GM23338 (cell line): ENCODE results near the gene SH2D3C. TPM values are rescaled to one million over a fixed set of nuclear protein-coding genes. Genes with fewer than 3 reads are reported as not detected.
A peak's percentile ranks its signal among the peaks of the same experiment; 100 is the strongest.

Experiments used
- ATAC-seq: fragments of 200-7000 bp; cut with Tn5 transposase; 3 replicates; pipeline ENCODE4 v1.9.1; 2020
- DNase-seq: peaks from one replicate; pipeline ENCODE4 v3.0.0-alpha.2; 2015; ENCODE audit warnings: low spot score
- H2AFZ ChIP-seq: fragments of 200-600 bp; sonication (generic); 2 replicates; pipeline ENCODE4 v1.8.0; 2016; ENCODE audit warnings: antibody characterized with exemption, mild to moderate bottlenecking, moderate library complexity
- H3F3A ChIP-seq: fragments of 200-600 bp; sonication (generic); replicated peaks from 2 replicates; pipeline ENCODE4 v1.8.0; 2017; ENCODE audit warnings: antibody characterized with exemption, mixed run types, low read depth
- H3K27ac ChIP-seq: fragments of 200-600 bp; sonication (generic); 2 replicates; pipeline ENCODE4 v1.6.1; 2016; ENCODE audit warnings: low read depth
- H3K27me3 ChIP-seq: fragments of 200-600 bp; sonication (generic); 2 replicates; pipeline ENCODE4 v1.8.0; 2016; ENCODE audit warnings: mild to moderate bottlenecking, mixed run types, moderate library complexity; ENCODE audit not compliant: insufficient read depth
- H3K36me3 ChIP-seq: fragments of 200-600 bp; sonication (generic); 2 replicates; pipeline ENCODE4 v1.8.0; 2016; ENCODE audit warnings: mild to moderate bottlenecking; ENCODE audit not compliant: insufficient read depth
- H3K4me1 ChIP-seq: fragments of 200-600 bp; sonication (generic); 2 replicates; pipeline ENCODE4 v1.8.0; 2016; ENCODE audit warnings: mild to moderate bottlenecking, moderate library complexity; ENCODE audit not compliant: insufficient read depth
- H3K4me2 ChIP-seq: fragments of 200-600 bp; sonication (generic); 2 replicates; pipeline ENCODE4 v1.7.1; 2017; ENCODE audit warnings: mixed run types
- H3K4me3 ChIP-seq: fragments of 200-600 bp; sonication (generic); 2 replicates; pipeline ENCODE4 v1.6.1; 2016; ENCODE audit warnings: mixed run types
- H3K79me2 ChIP-seq: fragments of 200-600 bp; sonication (generic); replicated peaks from 2 replicates; pipeline ENCODE4 v1.8.0; 2017; ENCODE audit warnings: mild to moderate bottlenecking; ENCODE audit not compliant: insufficient read depth
- H3K9me2 ChIP-seq: fragments of 200-600 bp; sonication (generic); 2 replicates; pipeline ENCODE4 v1.8.0; 2017; ENCODE audit not compliant: insufficient read depth
- H4K20me1 ChIP-seq: fragments of 200-600 bp; sonication (generic); replicated peaks from 2 replicates; pipeline ENCODE4 v1.8.0; 2017; ENCODE audit warnings: mild to moderate bottlenecking; ENCODE audit not compliant: insufficient read depth
- H3K27ac Mint-ChIP-seq: 2 replicates; pipeline ENCODE4 v1.8.0; 2020; ENCODE audit warnings: inconsistent platforms, mild to moderate bottlenecking, moderate library complexity, mixed read lengths
- H3K27me3 Mint-ChIP-seq: 3 replicates; pipeline ENCODE4 v1.8.0; 2022; ENCODE audit warnings: low read depth, mild to moderate bottlenecking, moderate library complexity, mixed read lengths, inconsistent platforms; ENCODE audit not compliant: insufficient read depth, poor library complexity
- H3K36me3 Mint-ChIP-seq: 3 replicates; pipeline ENCODE4 v1.8.0; 2021; ENCODE audit warnings: low read depth, mild to moderate bottlenecking, inconsistent platforms, moderate library complexity, mixed read lengths
- H3K4me1 Mint-ChIP-seq: 3 replicates; pipeline ENCODE4 v1.8.0; 2020; ENCODE audit warnings: mild to moderate bottlenecking, inconsistent platforms, mixed read lengths
- H3K4me3 Mint-ChIP-seq: 3 replicates; pipeline ENCODE4 v1.8.0; 2021; ENCODE audit warnings: moderate library complexity, mild to moderate bottlenecking, inconsistent platforms, mixed read lengths
- H3K9me3 Mint-ChIP-seq: 3 replicates; pipeline ENCODE4 v1.8.0; 2020; ENCODE audit warnings: moderate library complexity, mild to moderate bottlenecking, inconsistent platforms, mixed read lengths
- CREB1 ChIP-seq: fragments of 250-450 bp; sonication (Bioruptor Pico); IDR thresholded peaks from 2 replicates; pipeline ENCODE4 v1.5.0; 2020; ENCODE audit warnings: low read depth, mild to moderate bottlenecking, moderate library complexity
- CTCF ChIP-seq, 2 experiments: fragments of 200-600 bp in 1 of 2; sonication (generic) in 1 of 2; conservative IDR thresholded peaks; 2 replicates each; pipeline versions ENCODE4 v1.5.1 to v1.6.1; 2016 to 2017; ENCODE audit warnings: antibody characterized with exemption in 2 of 2, low read depth in 2 of 2, mild to moderate bottlenecking in 2 of 2, moderate library complexity in 1 of 2
- EZH2 ChIP-seq: fragments of 200-600 bp; sonication (generic); IDR thresholded peaks from one replicate; pipeline ENCODE4 v1.8.0; 2017; ENCODE audit warnings: antibody characterized with exemption, mild to moderate bottlenecking, low read depth; ENCODE audit not compliant: unreplicated experiment
- JUNB ChIP-seq: IDR thresholded peaks from one replicate; pipeline ENCODE4 v1.6.1; 2016; ENCODE audit warnings: antibody characterized with exemption; ENCODE audit not compliant: unreplicated experiment
- NANOG ChIP-seq: IDR thresholded peaks from 2 replicates; pipeline ENCODE4 v1.6.1; 2016; ENCODE audit warnings: antibody characterized with exemption, borderline replicate concordance
- POLR2AphosphoS5 ChIP-seq: IDR thresholded peaks from 2 replicates; pipeline ENCODE4 v1.6.1; 2016; ENCODE audit warnings: antibody characterized with exemption, low read depth
- REST ChIP-seq: IDR thresholded peaks from one replicate; pipeline ENCODE4 v1.6.1; 2018; ENCODE audit warnings: antibody characterized with exemption; ENCODE audit not compliant: unreplicated experiment
- ZNF114 ChIP-seq: fragments of 250-450 bp; sonication (Bioruptor Pico); IDR thresholded peaks from 2 replicates; pipeline ENCODE4 v1.5.0; 2020; ENCODE audit warnings: mild to moderate bottlenecking, moderate library complexity
- ZNF331 ChIP-seq: fragments of 250-450 bp; sonication (Bioruptor Pico); IDR thresholded peaks from 2 replicates; pipeline ENCODE4 v1.5.0; 2020; ENCODE audit warnings: low read depth, mild to moderate bottlenecking, moderate library complexity
- polyA plus RNA-seq: library from polyadenylated mRNA; unstranded; fragments of >200 nt; fragmentation: Nextera tagmentation; extraction: Ambion mirVana; gene quantifications from 2 replicates; pipeline ENCODE4 v1.2.1, GENCODE V29; 2016
- total RNA-seq: library from RNA; depleted of rRNA; stranded (reverse); fragments of >200 nt; shearing (Covaris generic); gene quantifications from 2 replicates; pipeline ENCODE4 v1.2.3, GENCODE V29; 2014

Gene SH2D3C
- total and polyA plus RNA-seq, 2 experiments from 2014 or later = 4.2 to 4.5 TPM

- Histone ChIP-seq H3K27me3 (no peaks in the 10 kb centered on the region), H3K9me2 (no peaks in the 10 kb centered on the region), H3K4me1 (peaks cover 19% of the 10 kb centered on the region), H3K4me3 (no peak overlapping the region), H3K36me3 (no peaks in the 10 kb centered on the region), H2AFZ (peak overlapping the region; percentile 69; the same call in 1 of the 2 replicates), H3K79me2 (no peaks in the 10 kb centered on the region), H3K4me2 (peak overlapping the region; percentile 55; the same call in 1 of the 2 replicates), H3K27ac (no peak overlapping the region), H3F3A (peaks cover 10% of the 10 kb centered on the region; the same call in 1 of the 2 replicates), H4K20me1 (no peaks in the 10 kb centered on the region)
- Mint-ChIP-seq H3K4me3 (no peak overlapping the region), H3K27ac (peak overlapping the region; percentile 80; the same call in 1 of the 2 replicates), H3K27me3 (peaks cover 23% of the 10 kb centered on the region), H3K36me3 (no peaks in the 10 kb centered on the region; the same call in 2 of the 3 replicates), H3K4me1 (peaks cover 45% of the 10 kb centered on the region), H3K9me3 (no peaks in the 10 kb centered on the region)
- TF ChIP-seq CTCF (conservative IDR thresholded peaks at IDR 0.05; ENCODE audit: low read depth in 2 of 2) = peak; percentile 66 to 97
- no peak for TF ChIP-seq REST
- DNase-seq (peak; percentile 83), ATAC-seq (peak; percentile 86)
These were observed 14.5 kb downstream of the SH2D3C start for GRCh38 chr9:127763918-127764384.

GRCh38 chr9:127762111-127762676 is 16.3 kb downstream of the SH2D3C start:
- Histone ChIP-seq H3F3A (peaks cover 10% of the 10 kb centered on the region; the same call in 1 of the 2 replicates), H3K27ac (no peak overlapping the region), H3K4me3 (no peak overlapping the region), H2AFZ (peak overlapping the region; percentile 56; the same call in 1 of the 2 replicates), H3K79me2 (no peaks in the 10 kb centered on the region), H3K27me3 (no peaks in the 10 kb centered on the region), H3K4me1 (peaks cover 19% of the 10 kb centered on the region), H4K20me1 (no peaks in the 10 kb centered on the region), H3K9me2 (no peaks in the 10 kb centered on the region), H3K4me2 (peak overlapping the region; percentile 43; the same call in 1 of the 2 replicates), H3K36me3 (no peaks in the 10 kb centered on the region)
- H3K4me1 Mint-ChIP-seq = peaks cover 36% of the 10 kb centered on the region
- H3K4me3 Mint-ChIP-seq = peak overlapping the region; percentile 3; the same call in 1 of the 3 replicates
- H3K36me3 Mint-ChIP-seq = no peaks in the 10 kb centered on the region; the same call in 2 of the 3 replicates
- ATAC-seq (peak; percentile 11), DNase-seq (no peak)
- peaks cover 22% of the 10 kb centered on the region for H3K27me3 Mint-ChIP-seq
- peak overlapping the region; percentile 41; the same call in 1 of the 2 replicates for H3K27ac Mint-ChIP-seq
- H3K9me3 Mint-ChIP-seq = no peaks in the 10 kb centered on the region
- TF ChIP-seq ZNF114 = no peak
- no peak for TF ChIP-seq CREB1 (CRISPR knock-in tag)
- no peak for TF ChIP-seq ZNF331 (CRISPR knock-in tag)
- TF ChIP-seq EZH2 = no peak
- TF ChIP-seq JUNB = no peak
- no peak for TF ChIP-seq NANOG
- no peak for TF ChIP-seq POLR2AphosphoS5
